CD4-positive, alpha-beta T cell treated with Interferon gamma for 1 hour (primary cell): ENCODE results near the gene LHX3.

Experiments
- DNase-seq: peaks from one replicate; pipeline ENCODE4 v3.0.0-alpha.2; 2020

Gene LHX3

DNA sequence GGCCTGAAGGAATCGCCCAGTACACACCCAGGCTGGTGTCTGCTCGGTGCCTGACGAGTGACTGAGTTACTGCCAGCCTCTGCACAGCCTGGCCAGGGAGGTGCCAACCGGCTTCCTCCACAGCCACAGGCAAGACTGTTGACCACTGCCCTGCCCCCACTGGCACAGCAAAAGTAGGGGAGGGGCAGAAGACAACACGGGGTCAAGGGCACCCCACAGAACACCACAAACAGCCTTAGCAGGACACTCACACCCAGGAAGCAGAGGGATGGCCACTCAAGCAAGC lies 722 bp upstream of the LHX3 start:
- DNase-seq, result no peak

DNA sequence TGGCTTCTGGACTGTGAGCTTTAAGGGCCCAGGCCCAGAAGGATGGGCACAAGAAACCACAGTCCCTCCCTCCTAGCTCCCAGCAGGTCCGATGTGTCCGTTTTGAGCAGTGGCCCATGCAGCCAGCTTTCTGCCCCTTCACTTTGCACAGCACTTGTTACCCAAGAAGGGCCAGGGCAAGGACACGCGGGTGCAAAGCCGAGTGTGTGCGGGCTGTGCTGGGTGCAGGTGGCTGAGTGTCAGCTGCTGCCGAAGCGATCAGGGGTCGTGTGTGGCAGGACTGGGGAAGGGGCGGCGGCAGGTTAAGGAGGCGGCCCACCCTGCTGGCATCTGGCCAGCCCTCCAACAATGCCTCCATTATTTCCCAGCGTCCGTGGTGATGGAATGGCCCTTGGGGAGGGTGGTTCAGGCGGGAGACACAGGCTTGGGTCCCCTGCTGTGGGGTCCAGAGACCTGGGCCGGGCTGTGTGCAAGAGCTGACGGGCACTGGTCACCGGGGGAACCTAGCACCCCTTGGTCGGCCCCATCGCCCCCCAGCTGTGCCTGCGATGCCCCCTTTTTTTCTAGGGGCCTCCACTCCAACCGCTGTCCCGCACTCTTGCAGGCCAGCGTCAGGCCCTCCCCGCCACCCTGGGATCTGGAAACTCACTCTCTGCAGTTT lies 653 bp downstream of the LHX3 start:
- DNase-seq, result no peak

DNA sequence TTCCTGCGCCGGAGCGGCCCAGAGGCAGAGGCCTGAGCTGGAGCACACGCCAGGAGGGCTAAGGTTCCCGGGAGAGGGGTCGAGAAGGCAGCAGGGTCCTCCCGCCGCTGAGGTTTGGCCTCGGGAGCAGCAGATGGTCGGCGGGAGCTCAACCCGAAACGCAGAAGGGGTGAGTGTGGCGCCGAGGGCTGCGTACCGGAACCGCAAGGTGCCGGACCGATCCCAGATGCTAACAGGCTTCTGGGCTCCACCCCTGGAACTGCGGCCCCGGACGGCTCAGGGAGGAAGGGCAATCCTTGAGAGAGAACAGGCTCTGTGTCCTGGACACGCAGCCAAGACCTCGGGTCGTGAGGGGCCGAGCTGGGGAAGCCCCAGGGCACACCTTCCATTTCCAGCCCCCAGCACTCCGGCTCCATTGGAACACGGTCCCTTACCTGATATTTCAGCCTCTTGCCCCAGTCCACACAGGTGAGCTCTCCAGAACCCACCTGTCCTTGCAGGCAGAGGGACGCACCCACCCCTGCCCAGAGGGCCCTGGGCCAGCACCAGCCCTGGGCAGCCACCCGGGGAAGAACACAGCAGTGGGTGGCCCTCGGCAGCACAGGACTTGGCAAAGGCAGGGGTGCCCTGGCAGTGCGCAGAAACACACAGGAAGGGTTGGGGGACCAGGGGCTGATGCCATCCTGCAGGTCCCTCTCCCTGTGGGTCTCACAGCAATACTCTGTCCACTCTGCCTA lies 1.4 kb downstream of the LHX3 start:
- DNase-seq, result no peak

DNA sequence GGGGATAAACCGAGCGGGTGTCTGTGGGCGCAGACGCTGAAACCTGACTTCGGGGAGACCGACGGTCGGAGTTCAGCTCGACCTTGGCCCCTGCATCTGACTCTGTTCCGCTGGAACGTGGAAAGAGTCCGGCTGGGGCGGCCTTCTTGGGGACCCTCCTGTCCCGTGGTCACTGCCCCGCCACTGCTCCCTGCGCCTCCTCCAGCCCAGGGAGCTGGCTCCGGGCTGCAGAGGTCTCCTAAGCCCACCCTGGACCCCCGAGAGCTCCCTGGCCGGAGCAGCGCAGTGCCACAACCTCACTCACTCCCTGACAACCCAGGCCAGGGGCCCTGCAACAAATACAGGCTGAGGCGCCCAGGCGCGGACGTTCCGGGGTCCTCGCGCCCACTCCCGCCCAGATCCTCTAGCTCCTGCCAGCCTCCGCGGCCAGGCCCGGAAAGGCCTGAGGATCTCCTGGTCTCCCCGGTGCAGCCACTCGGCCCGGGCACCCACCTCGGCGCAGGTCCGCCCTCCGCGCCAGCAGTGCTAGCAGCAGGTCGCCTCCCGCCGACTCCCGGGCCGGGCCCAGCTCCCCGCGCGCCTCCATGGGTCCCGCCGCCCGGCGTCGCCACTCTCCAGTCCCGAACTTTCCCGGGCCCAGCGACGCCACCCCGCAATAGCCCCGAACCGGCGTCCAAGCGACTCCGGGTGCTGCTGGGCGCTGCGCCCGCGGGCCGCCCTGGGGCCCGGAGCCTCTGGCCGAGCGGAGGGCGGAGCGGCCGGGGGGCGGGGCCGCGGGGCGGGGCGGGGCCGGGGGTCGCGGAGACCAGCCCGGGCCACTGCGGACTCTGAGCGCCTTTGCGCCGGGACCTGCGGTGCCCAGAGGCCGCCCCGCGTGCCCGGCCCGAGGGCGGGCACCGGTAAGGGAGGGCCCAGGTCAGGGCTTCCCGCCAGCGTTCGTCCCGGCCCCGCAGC lies 2.2 kb downstream of the LHX3 start:
- DNase-seq, result no peak

DNA sequence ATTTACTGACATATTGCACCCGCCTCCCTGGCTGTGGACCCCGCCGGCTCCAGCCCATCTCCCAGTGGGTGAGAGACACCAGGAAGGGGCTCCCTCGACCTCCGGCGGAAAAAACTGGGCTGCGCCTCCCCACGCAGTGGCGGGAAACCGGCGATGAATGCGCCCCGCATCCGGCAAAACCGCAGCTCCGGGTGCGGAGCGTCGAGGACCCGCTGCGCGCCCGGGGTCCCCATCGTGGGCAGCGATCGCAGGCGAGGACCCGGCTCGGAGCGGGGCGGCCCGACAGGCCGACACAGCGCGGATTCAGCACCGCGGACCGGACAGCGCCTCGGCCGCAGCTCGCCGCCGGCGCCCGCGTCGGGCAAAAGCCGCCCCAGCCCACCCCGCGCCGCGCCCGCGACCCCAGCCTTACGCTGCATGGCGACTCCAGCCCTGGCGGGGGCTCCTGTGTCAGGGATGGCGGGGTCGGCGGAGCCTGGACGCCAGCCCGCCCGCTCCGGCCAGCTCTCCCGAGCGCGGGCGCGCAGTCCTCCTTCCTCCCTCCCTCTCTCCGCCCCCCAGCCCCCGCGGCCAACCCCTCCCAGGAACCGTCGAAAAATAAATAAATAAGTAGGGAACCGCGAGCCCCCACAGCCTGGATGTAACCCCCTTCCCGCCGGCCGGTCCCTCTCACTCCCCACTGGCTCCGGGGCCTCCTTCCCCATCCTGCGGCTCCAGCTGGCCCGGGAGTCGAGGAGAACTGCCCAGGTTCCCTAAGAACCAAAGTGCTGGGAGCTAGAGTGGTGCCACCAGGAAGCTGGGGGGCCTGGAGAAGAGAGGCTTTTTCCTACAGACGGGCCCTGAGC lies 3.1 kb downstream of the LHX3 start:
- DNase-seq, result no peak

DNA sequence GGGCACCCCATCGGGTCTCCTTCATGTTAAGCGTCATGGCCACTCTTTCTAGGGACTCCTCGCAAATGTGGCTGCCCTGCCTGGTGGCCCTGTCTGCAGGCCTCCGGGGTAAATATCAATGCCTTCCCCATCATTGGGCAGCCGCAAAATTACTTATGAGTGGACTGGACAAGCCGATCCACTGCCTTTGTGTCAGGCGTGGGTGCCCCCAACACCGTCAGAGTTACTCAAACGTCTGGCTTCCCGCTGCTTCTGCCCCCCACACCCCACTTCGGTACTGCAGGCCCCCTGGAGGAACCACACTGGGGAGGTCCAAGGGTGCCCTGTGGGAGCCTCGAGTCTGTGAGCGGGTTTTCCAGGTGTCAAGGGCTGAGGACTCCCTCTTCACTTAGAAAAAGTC lies 3.8 kb downstream of the LHX3 start:
- no peak for DNase-seq

DNA sequence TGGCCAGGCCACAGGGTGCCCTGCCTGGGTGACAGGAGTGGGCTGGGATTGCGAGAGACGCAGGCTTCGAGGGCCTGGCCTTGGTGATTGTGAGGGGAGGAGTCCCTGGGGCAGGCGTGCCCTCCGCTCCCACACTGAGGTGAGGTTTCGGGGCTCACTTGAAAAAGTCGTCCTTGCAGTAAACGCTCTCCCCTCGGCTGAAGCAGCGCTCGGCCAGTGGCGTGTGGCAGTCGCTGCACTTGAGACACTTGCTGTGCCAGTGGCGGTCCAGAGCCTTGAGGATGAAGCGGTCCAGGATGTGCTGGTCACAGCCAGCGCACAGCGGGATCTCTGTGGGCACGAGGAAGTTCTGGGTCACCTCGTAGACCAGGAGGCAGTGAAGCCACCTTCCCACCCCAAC lies 4.5 kb downstream of the LHX3 start:
- no peak for DNase-seq

DNA sequence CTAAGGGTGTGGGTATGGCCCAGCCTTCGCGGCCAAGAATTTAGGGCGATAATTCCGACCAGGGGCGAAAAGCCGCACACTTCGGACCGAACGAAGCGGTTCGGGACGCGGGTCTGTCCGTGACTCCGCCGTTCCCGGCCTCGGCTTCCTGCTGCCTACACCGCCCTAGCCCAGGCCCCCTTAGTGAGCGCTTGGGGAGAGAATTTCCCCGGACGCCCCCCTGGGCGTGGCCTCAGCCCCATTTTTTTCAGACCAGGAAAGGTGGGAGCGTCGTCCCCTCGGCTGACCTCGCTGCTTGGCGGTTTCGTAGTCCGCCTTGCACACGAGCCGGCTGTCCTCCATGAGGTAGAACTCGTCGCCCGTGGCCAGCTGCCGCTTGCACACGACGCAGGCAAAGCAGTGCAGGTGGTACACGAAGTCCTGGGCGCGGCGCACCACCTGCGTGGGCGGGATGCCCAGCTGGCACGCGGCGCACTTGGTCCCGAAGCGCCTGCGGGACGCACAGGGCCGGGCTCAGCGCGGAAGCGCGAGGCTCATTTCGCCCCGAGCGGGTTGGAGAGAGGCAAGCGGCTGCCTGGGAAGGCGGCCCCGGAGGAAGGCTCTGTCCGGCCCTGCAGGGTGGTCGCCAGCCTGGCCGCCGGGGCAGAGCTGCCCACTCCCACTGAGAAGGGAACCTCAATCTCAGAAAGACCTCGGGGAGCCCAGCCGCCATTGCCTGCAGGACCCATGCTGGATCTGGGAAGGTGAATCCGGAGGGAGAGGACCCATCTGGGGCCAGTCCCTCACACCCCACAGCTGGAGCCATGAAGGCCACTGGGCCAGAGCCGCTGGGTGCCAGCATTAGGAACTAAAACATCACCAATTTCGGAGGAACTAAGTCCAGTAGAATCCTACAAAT lies 5.3 kb downstream of the LHX3 start:
- DNase-seq, result no peak

DNA sequence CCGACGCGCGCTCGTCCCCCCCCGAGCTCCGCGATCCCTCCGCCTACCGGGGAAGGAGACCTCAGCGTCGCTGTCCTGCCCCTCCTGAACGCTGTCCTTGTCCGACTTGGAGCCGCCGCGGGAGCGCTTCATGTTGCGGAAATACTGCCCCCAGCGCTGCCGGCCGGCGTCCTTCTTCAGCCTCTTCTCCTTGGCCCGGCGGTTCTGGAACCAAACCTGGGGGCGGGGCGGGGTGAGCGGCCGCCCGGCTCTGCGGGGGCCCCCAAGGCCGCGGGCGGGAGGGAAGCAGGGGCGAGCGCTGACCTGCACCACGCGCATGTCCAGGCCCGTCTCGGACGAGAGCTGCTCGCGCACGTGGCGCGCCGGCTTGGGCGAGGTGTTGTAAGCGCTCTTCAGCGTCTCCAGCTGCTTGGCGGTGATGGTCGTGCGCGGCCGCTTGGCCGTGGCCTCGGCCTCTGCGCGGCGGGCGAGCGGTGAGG lies 6.3 kb downstream of the LHX3 start:
- no peak for DNase-seq

DNA sequence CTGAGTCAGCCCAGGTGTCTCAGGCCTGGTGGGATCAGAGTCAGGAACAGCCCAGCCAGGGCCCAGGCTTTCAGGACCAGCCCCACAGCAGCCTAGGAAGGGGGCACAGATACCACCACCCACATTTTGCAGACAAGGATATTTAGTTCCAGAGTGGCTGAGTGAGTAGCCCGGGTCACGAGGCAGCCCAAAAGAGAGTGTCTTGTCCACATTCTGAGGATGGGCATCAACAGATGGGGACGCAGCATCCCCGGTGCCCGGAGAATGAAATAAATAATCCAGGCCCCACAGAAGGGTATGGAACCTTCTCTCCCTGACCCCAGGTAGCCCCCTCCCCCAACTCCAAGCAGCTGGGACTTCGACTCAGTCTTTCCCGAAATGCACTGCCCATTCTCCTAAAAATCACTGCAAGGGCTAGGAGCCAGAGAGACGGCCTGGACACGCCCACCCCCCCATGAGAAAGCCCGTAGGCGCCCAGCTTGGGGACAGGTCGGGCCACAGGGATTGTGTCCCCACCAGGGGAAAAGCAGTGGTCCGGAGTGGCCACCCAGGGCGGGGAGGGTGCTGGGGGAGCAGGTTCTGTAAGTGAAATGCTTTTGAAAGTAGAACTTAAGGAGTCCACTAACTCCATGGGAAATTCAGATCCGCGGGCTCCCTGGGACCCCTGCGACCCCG lies 6.9 kb downstream of the LHX3 start:
- no peak for DNase-seq

DNA sequence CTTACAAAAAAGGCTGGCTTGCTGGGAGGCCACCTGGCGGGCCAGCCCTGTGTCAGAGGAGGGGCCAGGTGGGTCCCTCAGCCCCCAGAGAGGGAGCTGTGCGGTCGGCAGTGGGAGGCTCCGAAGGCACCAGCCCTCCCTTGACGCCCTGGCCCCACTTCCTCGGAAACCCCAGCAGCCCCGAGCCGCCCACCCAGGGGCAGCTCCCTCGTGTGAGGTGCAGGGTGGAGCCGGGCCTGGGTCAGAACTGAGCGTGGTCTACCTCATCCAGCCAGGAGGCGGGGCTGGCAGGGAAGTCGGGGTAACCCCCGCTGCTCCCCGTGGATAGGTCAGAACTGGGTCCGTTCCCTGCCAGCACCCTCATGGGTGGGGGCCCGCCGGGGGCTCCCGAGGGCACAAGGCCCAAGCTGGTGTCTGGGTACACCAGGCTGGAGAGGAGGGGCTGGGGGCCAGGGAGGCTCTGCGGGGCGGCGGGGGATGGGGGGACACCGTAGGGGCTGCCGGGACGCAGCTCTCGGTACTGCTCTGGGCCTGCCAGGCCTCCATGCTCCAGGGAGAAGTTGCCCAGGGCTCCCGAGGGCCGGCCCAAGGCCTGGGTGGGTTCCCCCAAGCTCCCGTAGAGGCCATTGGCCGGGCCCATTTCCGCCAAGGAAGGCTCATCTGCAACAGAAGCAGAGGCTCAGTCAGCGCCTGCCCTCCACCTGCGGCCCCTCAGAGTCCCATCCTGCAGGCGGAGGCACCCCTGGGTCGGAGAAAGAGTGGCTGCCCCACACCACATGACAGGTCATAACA lies 7.6 kb downstream of the LHX3 start:
- no peak for DNase-seq

DNA sequence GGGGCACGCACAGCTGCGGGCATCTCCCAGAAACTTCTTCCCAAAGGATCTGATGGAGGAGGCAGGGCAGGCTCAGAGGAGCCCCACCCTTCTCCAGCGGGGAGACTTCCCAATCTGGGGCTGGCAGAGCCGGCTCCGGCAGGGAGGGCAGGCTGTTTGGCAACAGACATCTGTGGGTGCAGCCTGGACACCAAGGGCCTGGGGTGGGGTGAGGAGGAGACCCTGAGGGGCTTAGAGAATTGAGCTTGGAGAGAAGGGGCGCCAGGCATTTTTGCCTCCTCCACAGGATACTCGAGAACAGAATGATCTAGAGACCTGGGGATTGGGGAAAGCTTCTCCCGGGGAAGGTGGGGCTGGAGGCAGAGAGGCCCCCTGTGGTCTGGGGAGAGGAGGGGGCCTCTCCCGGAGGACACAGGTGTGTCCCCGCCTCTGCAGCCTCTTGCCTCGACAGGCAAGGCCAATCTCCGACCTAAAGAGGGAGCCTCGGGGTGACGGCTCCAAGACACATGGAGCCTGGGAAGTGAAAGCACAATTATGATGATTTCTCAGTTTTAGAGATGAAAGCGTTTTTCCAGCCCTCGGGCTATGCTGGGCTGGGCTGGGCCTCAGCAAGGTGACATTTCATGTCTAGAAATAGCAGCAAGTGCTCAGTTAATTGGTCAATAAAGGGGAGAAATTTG lies 8.4 kb downstream of the LHX3 start:
- DNase-seq, result no peak

DNA sequence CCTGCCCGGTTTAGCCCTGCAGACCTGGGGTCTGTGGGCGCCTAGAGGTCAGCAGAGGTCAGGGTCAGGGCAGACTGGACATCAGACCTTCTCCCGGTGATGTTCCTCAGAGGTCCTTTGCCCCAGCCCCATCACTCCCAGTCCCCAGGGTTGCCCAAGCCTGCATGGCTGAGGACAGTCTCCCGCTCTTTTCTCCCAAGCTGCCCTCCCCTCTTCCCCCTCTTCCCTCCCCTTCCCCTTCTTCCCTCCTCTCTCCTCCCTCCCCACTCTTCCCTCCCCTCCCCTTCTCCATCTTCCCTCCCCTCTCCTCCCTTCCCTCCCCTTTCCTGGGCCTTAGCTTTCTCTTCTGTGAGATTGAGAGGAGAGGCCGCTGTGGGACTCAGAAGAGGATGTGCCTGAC lies 10.4 kb downstream of the LHX3 start:
- no peak for DNase-seq

DNA sequence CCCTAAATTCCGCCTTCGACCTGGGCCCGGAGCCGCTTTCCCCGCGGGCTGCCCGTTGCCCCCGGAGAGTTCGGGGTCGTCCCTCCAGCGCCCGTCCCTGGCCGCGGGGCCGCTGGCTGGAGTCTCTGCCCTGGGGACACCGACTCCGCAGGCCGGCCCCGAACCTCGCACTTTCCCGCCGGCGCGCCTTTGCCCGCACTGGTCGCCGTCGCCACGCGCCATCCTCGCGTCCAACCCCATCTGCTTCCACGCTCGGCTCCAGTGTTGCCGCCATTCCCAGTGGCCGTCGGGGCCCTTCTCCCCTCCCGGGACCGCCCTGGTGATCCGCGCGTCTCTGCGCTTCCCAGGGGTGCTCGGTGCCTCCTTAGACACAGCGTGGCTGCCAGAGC lies 11.0 kb downstream of the LHX3 start:
- DNase-seq, result no peak

DNA sequence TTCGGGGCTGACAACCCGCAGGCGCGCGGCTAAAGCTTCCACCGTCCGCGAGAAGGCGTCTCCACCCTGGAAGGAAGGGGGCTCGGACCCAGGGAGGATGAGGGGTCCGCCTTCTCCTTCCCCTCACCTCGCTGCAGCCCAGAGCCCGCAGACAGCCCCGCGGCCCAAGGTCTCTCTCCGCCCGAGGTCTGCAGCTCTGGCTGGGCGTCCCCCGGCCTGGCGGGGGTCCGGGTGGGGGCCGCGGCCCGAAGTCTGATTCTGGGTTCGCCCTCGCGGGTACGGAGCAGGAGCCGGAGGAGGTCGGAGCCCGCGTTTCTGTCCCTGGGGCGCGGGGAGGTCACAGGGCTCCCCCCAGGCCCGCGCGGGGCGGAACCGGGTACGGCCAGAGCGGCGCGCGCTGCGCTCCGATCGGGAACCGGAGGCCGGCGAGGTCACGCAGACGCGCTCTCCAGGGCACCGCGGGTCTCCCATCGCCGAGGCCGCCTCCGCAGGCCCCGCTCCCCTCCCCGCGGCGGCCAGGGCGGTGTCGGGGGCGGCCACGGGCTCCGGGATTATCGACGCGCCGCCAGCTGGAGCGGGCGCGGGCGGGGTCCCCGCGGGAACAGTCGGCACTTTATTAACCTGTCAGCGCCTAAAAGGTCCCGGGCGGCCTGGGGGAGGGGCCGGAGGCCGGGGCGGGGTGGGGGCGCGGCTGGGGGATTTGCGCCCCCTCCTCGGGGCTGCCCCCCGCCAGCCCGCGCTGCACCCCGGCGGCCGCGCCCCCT lies 11.6 kb downstream of the LHX3 start:
- no peak for DNase-seq

DNA sequence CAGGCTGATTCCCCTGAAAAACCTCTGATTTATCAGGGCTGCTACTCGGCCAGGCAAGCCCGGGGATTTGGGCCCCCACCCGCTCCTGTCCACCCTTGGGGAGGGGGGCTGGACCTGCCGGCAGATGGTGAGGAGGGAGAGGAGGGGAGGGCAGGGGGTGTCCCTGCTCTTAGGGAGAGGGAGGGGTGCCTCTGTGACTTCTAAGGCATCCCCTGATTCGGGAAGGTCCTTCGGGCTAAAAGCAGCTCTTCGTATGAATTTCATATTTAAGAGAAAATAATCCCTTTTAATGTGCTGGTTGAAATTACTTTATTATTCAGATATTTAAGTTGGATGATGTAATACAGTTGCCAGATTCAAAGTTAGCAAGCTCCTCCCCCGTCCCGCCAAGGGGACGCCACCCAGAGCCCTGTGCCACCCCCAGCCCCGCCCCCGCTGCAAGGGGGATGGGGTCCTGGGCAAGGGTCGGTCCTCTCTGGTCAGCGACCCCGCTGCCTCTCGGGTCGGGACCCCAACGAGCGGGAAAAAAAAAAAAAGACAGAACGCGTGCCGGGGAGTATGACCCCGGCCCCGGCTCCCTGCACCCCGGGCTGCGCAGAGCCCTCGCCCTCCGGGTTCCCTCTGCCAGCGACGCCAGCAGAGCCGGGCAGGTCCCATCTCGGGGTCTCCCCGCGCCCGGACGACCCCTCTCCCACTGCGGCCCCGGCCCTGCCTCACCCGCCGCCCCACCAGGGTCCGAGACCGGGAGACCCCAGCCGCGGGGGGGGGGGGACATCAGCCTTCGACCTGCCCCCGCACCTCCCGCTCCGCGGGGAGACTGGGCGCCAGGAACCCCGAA lies 12.4 kb downstream of the LHX3 start:
- DNase-seq, result no peak

DNA sequence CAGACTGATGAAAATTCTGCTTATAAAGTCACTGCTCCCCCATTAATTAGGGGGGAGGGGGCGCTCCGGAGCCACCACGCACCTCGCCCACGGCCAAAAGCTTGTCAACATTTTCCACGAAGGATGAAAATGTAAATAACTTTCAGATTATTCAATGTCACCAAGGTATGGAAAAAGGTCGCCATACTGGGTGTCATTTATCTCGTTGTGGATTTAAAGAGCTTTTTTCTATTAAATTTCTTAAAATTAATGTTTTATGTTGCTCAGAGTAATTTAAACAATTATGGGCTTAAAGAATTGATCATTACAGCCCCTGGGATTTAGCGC lies 13.0 kb downstream of the LHX3 start:
- no peak for DNase-seq
